GM21825 (cell line): ENCODE measurements around the gene HNRNPA1.
"Not testable (repeated sequence)": the region's sequence is repeated elsewhere in the genome, so short reads cannot be mapped to it uniquely, and the experiment has no call there.

Experiments
- ATAC-seq: cut with Tn5 transposase; IDR thresholded peaks from one replicate; pipeline ENCODE4 v1.9.1; 2021; ENCODE audit warnings: mild to moderate bottlenecking, moderate library complexity; ENCODE audit not compliant: unreplicated experiment

HNRNPA1 gene

GRCh38 chr12:54296393-54297099, 16.0 kb downstream of the HNRNPA1 start:
- no peak for ATAC-seq

- ATAC-seq: no peak
Measured at GRCh38 chr12:54298904-54299303, 18.4 kb downstream of the HNRNPA1 start.

GRCh38 chr12:54299515-54300224, 19.1 kb downstream of the HNRNPA1 start:
- ATAC-seq: no peak

- no peak for ATAC-seq
Measured at GRCh38 chr12:54300225-54300731, 19.8 kb downstream of the HNRNPA1 start.

GRCh38 chr12:54300732-54301427, 20.4 kb downstream of the HNRNPA1 start, which contains the start of gene NFE2:
NFE2 (minus strand) TSS chr12:54301015; CDS start chr12:54295248, 5,767 bp downstream.
- ATAC-seq: no peak

GRCh38 chr12:54301428-54302048, 21.0 kb downstream of the HNRNPA1 start:
- no peak for ATAC-seq

GRCh38 chr12:54303640-54304039, 23.1 kb downstream of the HNRNPA1 start:
- no peak for ATAC-seq

GRCh38 chr12:54304187-54304810, 23.8 kb downstream of the HNRNPA1 start:
- no peak for ATAC-seq

- no peak for ATAC-seq
Measured at GRCh38 chr12:54306925-54307741, 26.6 kb downstream of the HNRNPA1 start.

GRCh38 chr12:54311051-54311450, 30.5 kb downstream of the HNRNPA1 start:
- ATAC-seq: no peak

- not testable (repeated sequence) for ATAC-seq
Measured at GRCh38 chr12:54312309-54312708, 31.8 kb downstream of the HNRNPA1 start.

- no peak for ATAC-seq
Measured at GRCh38 chr12:54321363-54321762, 40.8 kb downstream of the HNRNPA1 start.

GRCh38 chr12:54324617-54325441, 44.3 kb downstream of the HNRNPA1 start, which contains the start of gene COPZ1:
COPZ1 (plus strand) TSS chr12:54325131; CDS start chr12:54325164, 33 bp downstream.
- ATAC-seq: peak; percentile 97

- not testable (repeated sequence) for ATAC-seq
Measured at GRCh38 chr12:54325442-54326109, 45.0 kb downstream of the HNRNPA1 start.

- no peak for ATAC-seq
Measured at GRCh38 chr12:54328595-54329337, 48.2 kb downstream of the HNRNPA1 start.

- ATAC-seq: no peak
Measured at GRCh38 chr12:54329759-54330158, 49.2 kb downstream of the HNRNPA1 start.

- ATAC-seq: no peak
Measured at GRCh38 chr12:54330442-54330841, 49.9 kb downstream of the HNRNPA1 start.
